H9 (cell line): ENCODE data around the gene TYSND1. TPM values are rescaled to one million over a fixed set of nuclear protein-coding genes. Genes with fewer than 3 reads are reported as not detected.

Experiments
- DNase-seq: peaks from one replicate; pipeline ENCODE4 v3.0.0-alpha.2; 2017
- H2AFZ ChIP-seq: one replicate; pipeline ENCODE4 v1.6.1; 2013; ENCODE audit warnings: mild to moderate bottlenecking, low read length, control low read depth, moderate library complexity
- H2AK5ac ChIP-seq: 2 replicates; pipeline ENCODE4 v1.6.1; 2013; ENCODE audit warnings: low read length, control low read depth, mixed read lengths; ENCODE audit not compliant: insufficient read length
- H2BK120ac ChIP-seq: one replicate; pipeline ENCODE4 v1.6.1; 2013; ENCODE audit warnings: low read depth, mild to moderate bottlenecking, low read length, control low read depth, inconsistent platforms; ENCODE audit not compliant: poor library complexity, severe bottlenecking
- H2BK12ac ChIP-seq: 2 replicates; pipeline ENCODE4 v1.6.1; 2013; ENCODE audit warnings: low read length, control low read depth, mixed read lengths, low read depth; ENCODE audit not compliant: insufficient read length
- H2BK15ac ChIP-seq: 2 replicates; pipeline ENCODE4 v1.6.1; 2013; ENCODE audit warnings: low read depth, low read length, control low read depth
- H2BK20ac ChIP-seq: one replicate; pipeline ENCODE4 v1.6.1; 2013; ENCODE audit warnings: low read depth, mild to moderate bottlenecking, low read length, control low read depth, inconsistent platforms; ENCODE audit not compliant: poor library complexity, severe bottlenecking
- H2BK5ac ChIP-seq: 2 replicates; pipeline ENCODE4 v1.6.1; 2013; ENCODE audit warnings: low read length, control low read depth, mixed read lengths; ENCODE audit not compliant: insufficient read length
- H3K14ac ChIP-seq: 2 replicates; pipeline ENCODE4 v1.6.1; 2013; ENCODE audit warnings: low read length, control low read depth; ENCODE audit not compliant: insufficient read depth
- H3K18ac ChIP-seq: 2 replicates; pipeline ENCODE4 v1.6.1; 2013; ENCODE audit warnings: low read depth, mild to moderate bottlenecking, mixed read lengths, low read length, control low read depth; ENCODE audit not compliant: insufficient read length
- H3K23ac ChIP-seq: 2 replicates; pipeline ENCODE4 v1.6.1; 2013; ENCODE audit warnings: low read length, control low read depth, mixed read lengths, low read depth; ENCODE audit not compliant: insufficient read length
- H3K23me2 ChIP-seq: 2 replicates; pipeline ENCODE4 v1.6.1; 2013; ENCODE audit warnings: low read depth, mild to moderate bottlenecking, mixed read lengths, low read length, control low read depth; ENCODE audit not compliant: insufficient read length, poor library complexity, severe bottlenecking
- H3K27ac ChIP-seq: 2 replicates; pipeline ENCODE4 v1.5.1; 2013; ENCODE audit warnings: low read length, control low read depth, mixed read lengths, low read depth; ENCODE audit not compliant: insufficient read length
- H3K27me3 ChIP-seq: 2 replicates; pipeline ENCODE4 v1.6.1; 2013; ENCODE audit warnings: low read length, control low read depth, inconsistent platforms; ENCODE audit not compliant: insufficient read depth
- H3K4ac ChIP-seq: 2 replicates; pipeline ENCODE4 v1.6.1; 2013; ENCODE audit warnings: low read depth, mild to moderate bottlenecking, control low read depth, inconsistent platforms, low read length, moderate library complexity
- H3K4me1 ChIP-seq: 2 replicates; pipeline ENCODE4 v1.6.1; 2013; ENCODE audit warnings: low read length, control low read depth, inconsistent platforms; ENCODE audit not compliant: insufficient read depth
- H3K4me2 ChIP-seq: 2 replicates; pipeline ENCODE4 v1.6.1; 2013; ENCODE audit warnings: low read length, control low read depth, mixed read lengths; ENCODE audit not compliant: insufficient read length, insufficient read depth
- H3K56ac ChIP-seq: 2 replicates; pipeline ENCODE4 v1.6.1; 2013; ENCODE audit warnings: low read depth, mild to moderate bottlenecking, mixed read lengths, low read length, control low read depth; ENCODE audit not compliant: insufficient read length
- H3K79me1 ChIP-seq: 2 replicates; pipeline ENCODE4 v1.6.1; 2013; ENCODE audit warnings: low read depth, mild to moderate bottlenecking, moderate library complexity, low read length, control low read depth, inconsistent platforms; ENCODE audit not compliant: insufficient read depth, poor library complexity, severe bottlenecking
- H3K79me2 ChIP-seq: 2 replicates; pipeline ENCODE4 v1.6.1; 2013; ENCODE audit warnings: low read length, control low read depth, inconsistent platforms; ENCODE audit not compliant: insufficient read depth
- H3K9ac ChIP-seq: 2 replicates; pipeline ENCODE4 v1.6.1; 2013; ENCODE audit warnings: low read length, control low read depth, mixed read lengths; ENCODE audit not compliant: insufficient read length; ENCODE audit errors: extremely low read depth
- H3K9me3 ChIP-seq: one replicate; pipeline ENCODE4 v1.6.1; 2013; ENCODE audit warnings: low read depth, low read length, inconsistent platforms; ENCODE audit not compliant: control insufficient read depth
- H3T11ph ChIP-seq: one replicate; pipeline ENCODE4 v1.6.1; 2013; ENCODE audit warnings: mild to moderate bottlenecking, low read length, control low read depth, inconsistent platforms
- H4K20me1 ChIP-seq: one replicate; pipeline ENCODE4 v1.6.1; 2013; ENCODE audit not compliant: control insufficient read depth, insufficient read length, insufficient read depth
- H4K5ac ChIP-seq: 2 replicates; pipeline ENCODE4 v1.6.1; 2013; ENCODE audit warnings: low read depth, mild to moderate bottlenecking, mixed read lengths, low read length, control low read depth; ENCODE audit not compliant: insufficient read length
- H4K8ac ChIP-seq: replicated peaks from 2 replicates; pipeline ENCODE4 v1.6.1; 2013; ENCODE audit warnings: low read length, control low read depth, mixed read lengths, low read depth; ENCODE audit not compliant: insufficient read length
- H4K91ac ChIP-seq: 2 replicates; pipeline ENCODE4 v1.6.1; 2013; ENCODE audit warnings: low read depth, mild to moderate bottlenecking, moderate library complexity, mixed read lengths, low read length, control low read depth; ENCODE audit not compliant: insufficient read length
- H3K27ac Mint-ChIP-seq, 3 experiments: 2 replicates in 2 of 3; 3 replicates in 1 of 3; pipeline ENCODE4 v1.8.0; 2020 to 2021; ENCODE audit warnings: mixed read lengths in 3 of 3, mild to moderate bottlenecking in 1 of 3, moderate library complexity in 1 of 3
- H3K27me3 Mint-ChIP-seq: 2 replicates; pipeline ENCODE4 v1.8.0; 2021; ENCODE audit warnings: low read depth, mild to moderate bottlenecking, moderate library complexity, mixed read lengths
- H3K36me3 Mint-ChIP-seq, 3 experiments: 2 replicates in 2 of 3; 3 replicates in 1 of 3; pipeline ENCODE4 v1.8.0; 2020 to 2021; ENCODE audit warnings: low read depth in 3 of 3, mixed read lengths in 3 of 3; ENCODE audit not compliant: insufficient read depth in 1 of 3
- H3K4me1 Mint-ChIP-seq, 2 experiments: 2 replicates each; pipeline ENCODE4 v1.8.0; 2020; ENCODE audit warnings: mixed read lengths in 2 of 2
- H3K4me3 Mint-ChIP-seq, 2 experiments: 2 replicates in 1 of 2; 3 replicates in 1 of 2; pipeline ENCODE4 v1.8.0; 2020 to 2021; ENCODE audit warnings: mild to moderate bottlenecking in 2 of 2, mixed read lengths in 2 of 2, moderate library complexity in 1 of 2
- H3K9me3 Mint-ChIP-seq, 2 experiments: 2 replicates in 1 of 2; 3 replicates in 1 of 2; pipeline ENCODE4 v1.8.0; 2020; ENCODE audit warnings: mild to moderate bottlenecking in 2 of 2, mixed read lengths in 2 of 2, moderate library complexity in 1 of 2
- CTCF ChIP-seq: fragments of 200-600 bp; sonication (generic); conservative IDR thresholded peaks from 3 replicates; pipeline ENCODE4 v1.8.0; 2021; ENCODE audit warnings: antibody characterized with exemption, mild to moderate bottlenecking
- WGBS: extraction: QIAGEN DNeasy Blood & Tissue Kit; methylation state at CpG from one replicate; pipeline ENCODE4 v1.1.7; 2013; ENCODE audit warnings: missing lambda C conversion rate, low lambda C conversion rate, mixed read lengths; ENCODE audit not compliant: insufficient read length; ENCODE audit errors: extremely low coverage; 5-methylcytosine and 5-hydroxymethylcytosine counted together
- total RNA-seq: library from RNA; stranded (reverse); gene quantifications from 2 replicates; pipeline ENCODE4 v1.2.1, GENCODE V29; 2021

TYSND1 gene
- total RNA-seq, 1 experiment from 2014 or later = 12.8 TPM

- H3K27me3 Mint-ChIP-seq = peaks cover 32% of the 10 kb centered on the region
- Histone ChIP-seq H3K9me3 (no peaks in the 10 kb centered on the region), H3T11ph (no peak overlapping the region), H3K4ac (no peak overlapping the region), H3K4me2 (no peak overlapping the region), H3K56ac (no peak overlapping the region), H3K18ac (no peak overlapping the region), H3K27ac (no peak overlapping the region), H3K9ac (no peak overlapping the region), H3K79me2 (no peaks in the 10 kb centered on the region), H3K79me1 (no peaks in the 10 kb centered on the region), H2AK5ac (no peak overlapping the region), H3K27me3 (no peaks in the 10 kb centered on the region; the same call in 1 of the 2 replicates), H2BK120ac (no peak overlapping the region), H2AFZ (no peak overlapping the region), H3K4me1 (no peaks in the 10 kb centered on the region), H2BK15ac (no peak overlapping the region), H4K20me1 (no peaks in the 10 kb centered on the region), H4K8ac (no peak overlapping the region), H2BK20ac (no peak overlapping the region), H2BK5ac (no peak overlapping the region), H4K5ac (no peak overlapping the region), H3K14ac (no peak overlapping the region), H3K23ac (no peak overlapping the region), H2BK12ac (no peak overlapping the region), H3K23me2 (peaks cover 13% of the 10 kb centered on the region), H4K91ac (no peak overlapping the region)
- no peaks in the 10 kb centered on the region for H3K9me3 Mint-ChIP-seq
- TF ChIP-seq CTCF = no peak
- no peak overlapping the region for H3K27ac Mint-ChIP-seq
- no peaks in the 10 kb centered on the region for H3K36me3 Mint-ChIP-seq
- peaks cover 11 to 12% of the 10 kb centered on the region in 2 experiments for H3K4me1 Mint-ChIP-seq
- no peak overlapping the region for H3K4me3 Mint-ChIP-seq
- no CpG with 5 or more reads among the region's 10 CpGs for WGBS
- no peak for DNase-seq
These were observed 15.5 kb downstream of the TYSND1 start for GRCh38 chr10:70130878-70131559.
